GM18870 (cell line): ENCODE measurements around the gene TENT5C.

Source experiments
- ATAC-seq: cut with Tn5 transposase; IDR thresholded peaks from one replicate; pipeline ENCODE4 v1.9.1; 2021; ENCODE audit warnings: moderate library complexity; ENCODE audit not compliant: unreplicated experiment

The TENT5C gene

GRCh38 chr1:117632269-117633067 is 26.6 kb downstream of the TENT5C start:
- ATAC-seq = no peak

- ATAC-seq = no peak
Measured at GRCh38 chr1:117633068-117633345, 27.2 kb downstream of the TENT5C start.

GRCh38 chr1:117633423-117633822 is 27.6 kb downstream of the TENT5C start:
- no peak for ATAC-seq

- no peak for ATAC-seq
Measured at GRCh38 chr1:117633936-117634335, 28.1 kb downstream of the TENT5C start.

- no peak for ATAC-seq
Measured at GRCh38 chr1:117634631-117635030, 28.8 kb downstream of the TENT5C start.

- no peak for ATAC-seq
Measured at GRCh38 chr1:117635805-117636204, 30.0 kb downstream of the TENT5C start.

GRCh38 chr1:117636637-117637425 is 31.0 kb downstream of the TENT5C start:
- ATAC-seq = no peak

GRCh38 chr1:117638141-117638540 is 32.3 kb downstream of the TENT5C start:
- no peak for ATAC-seq

- no peak for ATAC-seq
Measured at GRCh38 chr1:117638759-117639158, 32.9 kb downstream of the TENT5C start.

- no peak for ATAC-seq
Measured at GRCh38 chr1:117639741-117640140, 33.9 kb downstream of the TENT5C start.

- ATAC-seq = no peak
Measured at GRCh38 chr1:117641536-117641935, 35.7 kb downstream of the TENT5C start.

GRCh38 chr1:117642963-117643362 is 37.1 kb downstream of the TENT5C start:
- ATAC-seq = no peak

GRCh38 chr1:117643601-117644000 is 37.8 kb downstream of the TENT5C start:
- no peak for ATAC-seq

GRCh38 chr1:117644696-117645311 is 39.0 kb downstream of the TENT5C start:
- ATAC-seq = no peak

- ATAC-seq = no peak
Measured at GRCh38 chr1:117645343-117645742, 39.5 kb downstream of the TENT5C start.

- no peak for ATAC-seq
Measured at GRCh38 chr1:117646007-117646811, 40.4 kb downstream of the TENT5C start.

GRCh38 chr1:117646956-117647355 is 41.1 kb downstream of the TENT5C start:
- ATAC-seq = no peak

- no peak for ATAC-seq
Measured at GRCh38 chr1:117648015-117648414, 42.2 kb downstream of the TENT5C start.

GRCh38 chr1:117650840-117651568 is 45.2 kb downstream of the TENT5C start:
- ATAC-seq = no peak

GRCh38 chr1:117651616-117652015 is 45.8 kb downstream of the TENT5C start:
- no peak for ATAC-seq
